Suppressor macrophage treated with lipopolysaccharide for 4 hours (primary cell): ENCODE data around the gene DUSP15.

Experiments used
- DNase-seq: peaks from one replicate; pipeline ENCODE4 v3.0.0-alpha.2; 2020

DUSP15 gene

DNA sequence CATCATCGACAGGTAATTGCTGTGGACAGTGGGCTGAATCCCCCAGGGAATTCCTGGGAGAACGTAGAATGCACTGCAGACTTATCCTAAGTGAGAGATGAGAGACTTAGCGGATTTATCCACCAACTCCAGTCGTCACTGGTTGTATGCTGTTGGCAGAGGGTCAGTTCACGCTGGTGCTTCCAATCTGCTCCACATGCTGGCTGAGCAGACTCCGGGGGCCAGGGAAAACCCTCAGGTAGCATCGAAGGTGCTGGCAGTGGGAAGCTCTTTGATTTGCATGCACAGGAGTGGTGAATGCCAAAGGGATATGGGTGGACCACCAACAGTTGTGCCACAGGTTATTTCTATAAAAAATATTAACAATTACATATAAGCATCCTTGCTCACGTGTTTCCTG lies 20.3 kb upstream of the DUSP15 start:
- DNase-seq, result no peak

DNA sequence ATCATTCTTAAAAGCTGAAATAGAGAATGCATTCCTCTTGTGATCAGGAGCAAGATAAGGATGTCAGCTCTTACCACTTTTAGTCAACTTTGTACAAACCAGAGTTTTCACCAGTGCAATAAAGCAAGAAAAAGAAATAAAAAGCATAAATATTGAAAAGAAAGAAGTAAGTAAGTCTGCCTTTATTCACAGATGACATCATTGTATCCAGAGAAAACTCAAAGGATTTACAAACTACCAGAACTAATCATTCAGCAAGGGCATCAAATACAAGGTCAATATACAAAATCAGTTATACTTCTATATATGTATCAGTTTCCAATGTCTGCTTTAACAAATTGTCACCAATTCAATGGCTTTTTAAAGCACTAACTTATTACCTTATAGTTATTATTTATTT lies 13.5 kb upstream of the DUSP15 start:
- no peak for DNase-seq

DNA sequence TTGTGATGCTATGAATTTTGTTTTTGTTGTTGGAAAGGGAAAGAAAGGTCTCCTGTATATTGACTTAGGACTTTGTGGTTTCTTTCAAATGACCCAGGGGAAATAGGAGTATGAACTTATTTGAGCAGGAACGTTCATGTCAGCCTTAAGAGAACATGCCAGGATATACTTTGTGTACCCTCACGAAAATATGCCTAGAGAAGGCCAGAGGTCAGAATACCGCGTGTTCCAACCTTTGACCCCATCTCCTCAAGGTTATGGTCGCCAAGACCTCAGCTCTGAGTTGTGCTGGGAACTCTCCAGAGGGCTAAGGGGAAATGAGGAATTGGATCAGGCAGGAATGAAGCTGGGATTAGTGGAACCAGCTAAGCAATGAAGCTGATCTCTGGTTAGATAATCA lies 11.6 kb upstream of the DUSP15 start:
- no peak for DNase-seq

DNA sequence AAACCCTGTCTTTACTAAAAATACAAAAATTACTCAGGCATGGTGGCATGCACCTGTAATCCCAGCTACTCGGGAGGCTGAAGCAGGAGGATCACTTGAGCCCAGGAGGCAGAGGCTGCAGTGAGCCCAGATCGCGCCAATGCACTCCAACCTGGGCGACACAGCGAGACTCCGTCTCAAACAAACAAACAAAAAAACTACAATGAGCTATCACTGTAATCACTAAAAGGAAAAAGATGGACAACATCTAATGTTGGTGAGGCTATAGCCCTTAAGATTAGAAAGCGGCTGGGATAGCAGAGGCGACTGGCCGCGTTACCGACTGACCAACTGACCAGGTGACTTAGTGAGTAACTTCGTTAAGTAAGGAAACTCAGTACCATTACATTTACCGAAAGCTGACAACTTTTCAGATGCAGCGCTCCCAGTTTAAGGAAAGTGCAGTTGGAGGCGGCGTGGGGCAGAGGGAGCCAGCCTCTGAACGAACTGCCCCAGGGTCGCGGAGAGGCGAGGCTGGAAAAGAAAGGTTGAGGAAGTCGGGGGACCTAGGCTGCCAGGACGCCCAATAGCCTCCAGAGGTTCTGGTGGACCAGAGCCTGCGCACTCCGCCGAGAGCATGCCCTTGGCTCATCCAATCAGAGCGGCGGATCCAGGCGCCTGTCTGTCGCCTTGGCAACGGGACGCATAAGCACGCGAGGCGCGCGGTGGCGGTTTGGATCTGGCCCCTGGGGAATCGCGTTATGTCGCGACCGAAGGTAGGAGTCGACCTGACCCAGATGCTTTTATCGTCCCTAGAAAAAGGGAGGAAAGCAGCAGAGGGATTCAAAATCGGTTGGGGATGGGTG lies 9.0 kb upstream of the DUSP15 start:
- DNase-seq, result peak; percentile 98

DNA sequence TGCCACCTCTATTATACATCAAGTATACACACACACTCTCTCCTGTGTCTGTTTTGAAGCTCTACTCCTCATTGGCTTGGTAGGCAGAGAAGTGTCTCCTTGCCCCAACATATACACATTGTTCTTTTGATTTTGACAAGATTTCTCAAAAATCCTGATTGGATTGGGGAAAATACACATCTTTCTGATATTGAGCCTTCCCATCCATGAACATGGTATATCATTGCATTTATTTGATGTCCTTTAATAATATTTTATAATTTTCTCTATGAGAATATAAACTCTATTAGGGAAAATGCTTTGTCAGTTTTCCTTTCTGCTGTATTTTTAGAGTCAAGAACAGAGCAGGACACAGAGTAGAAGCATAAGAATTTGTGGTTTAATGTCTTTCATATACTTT lies 7.4 kb upstream of the DUSP15 start:
- DNase-seq, result no peak

DNA sequence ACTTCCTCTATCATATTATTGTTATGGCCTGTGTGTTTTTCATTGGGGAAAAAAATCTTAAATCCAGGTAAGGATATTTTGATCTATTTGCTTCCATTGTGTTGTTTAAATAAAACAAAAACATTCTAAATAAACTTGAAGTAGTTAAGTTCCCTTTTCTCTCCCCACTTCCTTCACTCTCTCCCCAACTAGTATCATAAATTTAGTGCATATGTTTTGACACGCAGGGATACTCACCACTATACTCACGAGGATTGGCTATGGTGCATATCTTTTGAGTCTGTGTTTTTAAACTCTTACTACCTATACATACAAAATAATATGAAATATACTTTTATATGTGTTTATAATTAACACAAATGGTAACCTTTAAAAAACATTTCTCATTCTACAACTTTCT lies 5.3 kb upstream of the DUSP15 start:
- no peak for DNase-seq

DNA sequence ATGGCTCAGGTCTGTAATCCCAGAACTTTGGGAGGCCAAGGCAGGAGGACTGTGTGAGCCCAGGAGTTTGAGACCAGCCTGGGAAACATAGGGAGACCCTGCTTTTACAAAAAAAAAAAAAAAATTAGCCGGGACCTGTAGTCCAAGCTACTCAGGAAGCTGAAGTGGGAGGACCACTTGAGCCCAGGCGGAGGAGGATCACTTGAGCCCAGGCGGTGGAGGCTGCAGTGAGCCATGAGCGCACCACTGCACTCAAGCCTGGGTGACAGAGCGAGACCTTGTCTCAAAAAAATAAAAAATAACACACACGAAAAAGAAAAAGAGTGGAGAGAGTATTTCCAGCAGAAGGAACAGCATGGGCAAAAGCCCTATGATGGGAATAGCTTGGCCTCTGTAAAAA lies 2.1 kb upstream of the DUSP15 start:
- DNase-seq, result no peak

DNA sequence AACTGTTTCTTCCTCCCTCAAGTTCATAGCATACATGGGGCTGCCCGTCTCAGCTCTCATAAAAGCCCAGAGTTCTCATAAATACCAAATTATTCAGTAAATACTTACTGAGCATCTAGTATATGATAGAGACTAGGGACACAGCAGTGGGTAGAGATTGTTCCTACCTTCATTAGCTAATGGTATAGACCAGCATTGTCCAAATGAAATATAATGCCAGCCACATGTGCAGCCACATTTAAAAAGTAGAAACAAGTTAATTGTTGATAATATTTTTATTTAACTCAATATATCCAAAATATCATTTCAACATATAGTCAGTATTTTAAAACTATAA lies 1.3 kb upstream of the DUSP15 start:
- no peak for DNase-seq

DNA sequence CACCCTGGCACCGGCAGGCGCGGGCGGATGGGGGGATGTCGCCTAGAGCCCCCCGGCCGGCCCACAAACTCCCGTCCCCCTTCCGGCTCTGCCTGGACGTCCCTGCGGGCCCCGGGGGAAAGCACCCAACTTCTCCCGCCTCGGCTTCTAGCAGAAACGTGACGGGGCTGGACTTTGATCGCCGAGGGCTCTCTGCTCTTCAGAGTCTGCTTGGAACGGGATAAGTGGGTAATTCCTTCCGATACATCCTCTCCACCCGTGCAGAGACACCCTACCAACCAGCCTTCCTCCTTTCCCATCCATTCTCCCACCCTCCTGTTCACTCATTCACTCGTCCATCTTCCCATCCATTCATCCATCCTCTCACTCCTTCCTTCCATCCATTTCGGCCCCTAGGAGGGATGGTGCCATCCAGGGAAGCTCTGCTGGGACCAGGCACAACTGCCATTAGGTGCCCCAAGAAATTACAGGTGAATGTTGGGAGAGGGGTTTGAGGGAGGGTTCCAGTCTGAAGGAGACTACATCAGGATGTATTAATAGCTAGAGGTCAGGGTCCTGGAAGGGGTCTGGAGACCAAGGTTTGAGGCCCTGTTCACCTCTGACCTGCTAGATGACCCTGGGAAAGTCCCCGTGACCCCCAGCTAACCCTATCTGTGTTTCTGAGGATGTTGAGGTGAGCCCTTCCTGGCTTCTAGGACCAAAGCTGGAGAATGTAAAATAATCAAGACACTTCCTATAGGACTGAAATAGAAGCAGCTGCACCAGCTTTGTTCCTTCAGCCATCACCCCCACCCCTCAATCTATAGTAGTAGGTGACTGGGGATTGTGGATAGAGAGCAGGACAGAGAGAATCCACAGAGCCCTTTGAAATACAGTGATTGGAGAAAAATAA lies 645 bp upstream of the DUSP15 start:
- DNase-seq, result no peak

DNA sequence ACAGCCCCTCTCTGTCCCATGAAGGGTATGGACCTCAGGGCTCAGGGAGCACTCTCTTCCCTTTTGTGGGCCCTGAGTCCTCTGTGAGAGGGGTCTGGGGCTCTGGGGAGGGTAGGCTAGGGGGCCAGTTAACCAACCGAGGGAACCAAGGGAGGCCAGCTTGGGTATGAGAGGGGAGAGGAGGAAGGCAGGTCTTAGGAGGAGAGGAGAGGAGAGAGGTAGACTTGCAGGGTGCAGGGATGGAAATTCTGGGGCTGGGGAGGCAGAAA lies 720 bp downstream of the DUSP15 start:
- DNase-seq, result no peak

DNA sequence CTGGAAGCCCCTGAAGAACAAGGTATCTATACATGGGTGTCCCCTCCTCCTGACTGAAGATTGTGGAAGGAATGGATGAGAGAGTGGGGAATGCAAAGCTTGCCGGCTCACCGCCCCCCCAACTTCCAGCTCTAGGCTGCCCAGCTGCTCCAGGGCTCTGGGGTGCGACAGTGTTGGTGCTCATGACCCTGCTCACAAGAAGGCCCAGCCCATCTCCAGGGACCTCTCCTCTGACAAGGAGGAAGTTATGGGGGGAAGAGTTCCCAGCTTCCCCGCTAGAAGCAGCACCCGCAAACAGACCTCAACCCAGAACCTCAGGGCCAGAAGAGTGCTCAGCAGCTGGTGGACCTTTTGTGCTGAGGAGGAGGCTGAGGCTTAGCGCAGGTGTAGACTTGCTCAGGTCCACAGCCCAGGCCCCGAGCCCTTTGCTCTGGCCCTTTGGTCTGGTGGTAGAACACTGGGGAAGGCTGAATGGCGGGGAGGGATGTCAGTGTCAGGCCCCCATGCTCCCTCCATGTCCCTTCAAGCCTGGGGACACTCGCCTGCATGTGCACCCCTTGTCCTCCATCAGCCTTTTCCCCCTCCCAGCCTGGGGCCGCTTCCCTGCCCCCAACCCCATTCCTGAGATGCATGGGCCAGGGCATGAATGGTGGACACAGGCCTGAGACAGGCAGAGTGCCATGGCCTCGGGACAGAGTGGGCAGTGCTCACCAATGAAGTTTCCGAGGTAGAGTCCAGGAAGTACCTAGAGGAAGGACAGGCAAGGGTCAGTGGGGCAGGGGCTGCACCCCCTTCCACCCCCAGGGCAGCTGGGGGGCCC lies 1.3 kb downstream of the DUSP15 start:
- DNase-seq, result no peak

DNA sequence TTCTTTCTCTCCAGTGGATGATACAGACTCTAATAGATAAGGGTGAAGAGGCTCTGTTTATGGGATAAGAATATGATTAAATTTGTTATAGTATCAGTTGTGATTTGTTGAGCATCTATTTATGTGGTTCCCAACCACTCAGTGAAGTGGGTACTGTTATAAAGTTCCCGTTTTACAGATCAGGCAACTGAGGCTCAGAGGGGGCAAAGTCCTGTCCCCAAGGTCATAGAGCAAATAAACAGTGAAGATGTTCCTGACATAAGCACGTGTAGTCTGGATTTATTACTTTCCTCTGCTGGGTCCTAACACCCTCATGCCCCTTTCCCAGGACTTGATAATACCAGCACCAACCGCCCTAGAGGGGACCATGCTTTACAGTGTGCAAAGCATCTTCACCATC lies 4.1 kb downstream of the DUSP15 start:
- DNase-seq, result no peak

DNA sequence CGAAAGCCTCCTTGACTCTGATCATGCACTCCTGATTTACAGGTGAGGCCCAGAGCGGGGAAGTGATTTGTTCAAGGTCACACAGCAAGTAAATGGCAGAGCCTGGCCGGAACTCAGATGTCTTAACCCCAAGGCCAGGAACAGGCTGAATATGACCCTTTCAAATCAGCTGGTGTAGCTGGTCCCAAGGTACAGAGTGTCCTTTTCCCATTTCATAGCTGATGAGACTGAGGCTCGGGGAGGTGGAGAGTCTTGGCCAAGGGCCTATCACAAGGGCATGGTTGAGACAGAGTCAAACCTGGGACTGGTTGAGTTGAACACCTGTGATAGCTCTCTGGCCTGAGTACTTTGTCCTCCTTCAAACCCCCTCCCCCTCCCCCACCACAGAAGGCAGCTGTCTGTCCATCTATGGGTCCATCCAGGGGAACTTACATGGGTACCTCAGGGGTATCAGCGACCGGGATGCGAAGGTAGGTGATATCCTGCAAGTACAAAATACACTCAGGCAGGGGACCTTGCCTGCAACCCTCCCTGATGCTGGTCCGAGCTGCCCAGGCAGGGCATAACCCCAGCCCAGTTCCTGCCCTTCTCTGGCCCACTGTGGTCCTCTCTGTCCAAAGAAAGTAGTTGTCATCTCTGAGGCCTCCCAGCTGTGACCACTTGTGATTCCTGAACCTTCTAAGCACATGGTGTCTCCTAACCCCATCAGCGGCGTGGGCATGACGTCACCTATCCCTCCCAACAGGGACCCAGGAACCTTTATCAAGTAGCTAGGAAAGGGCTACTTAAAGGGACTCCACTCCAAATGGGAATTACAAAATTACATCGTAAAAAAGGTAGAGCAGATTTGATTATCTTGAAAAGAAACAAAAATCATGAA lies 5.6 kb downstream of the DUSP15 start:
- DNase-seq, result no peak

DNA sequence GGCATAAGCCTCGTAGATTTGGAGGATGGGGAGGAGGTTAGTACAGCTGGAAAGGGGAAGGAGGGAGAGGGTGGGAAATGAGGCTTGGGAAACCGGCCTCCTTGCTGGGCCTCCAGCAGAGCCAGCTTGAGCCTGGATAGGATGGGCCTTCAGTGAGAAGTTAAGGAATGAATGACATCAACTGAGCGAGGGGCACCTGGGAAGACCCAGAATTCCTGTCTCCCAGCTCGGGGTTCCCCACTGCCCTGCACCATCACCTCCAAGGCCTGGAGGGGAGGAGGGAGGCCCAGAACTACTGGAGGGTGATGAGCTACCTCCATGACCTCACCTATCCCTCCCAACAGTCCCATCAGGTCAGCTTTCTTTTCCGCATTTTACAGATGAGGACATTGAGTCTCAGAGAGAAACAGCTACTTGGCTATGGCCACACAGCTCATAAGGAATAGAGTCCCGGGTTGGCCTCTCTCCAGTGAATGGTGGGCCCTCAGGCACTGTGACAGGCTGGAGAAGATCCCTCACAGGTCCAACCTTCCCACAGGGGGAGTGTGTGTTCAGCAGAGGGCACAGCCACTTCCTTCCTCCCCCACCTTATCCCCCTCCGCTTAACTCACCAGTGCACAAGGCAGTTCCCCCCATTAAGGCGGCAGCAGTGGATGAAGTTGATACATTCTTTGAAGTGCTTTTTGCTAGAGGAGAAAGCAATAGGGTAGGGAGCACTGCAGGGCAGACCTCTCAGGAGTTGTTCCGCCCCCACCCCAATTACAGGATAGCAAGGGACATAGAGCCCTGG lies 6.8 kb downstream of the DUSP15 start:
- DNase-seq, result no peak

DNA sequence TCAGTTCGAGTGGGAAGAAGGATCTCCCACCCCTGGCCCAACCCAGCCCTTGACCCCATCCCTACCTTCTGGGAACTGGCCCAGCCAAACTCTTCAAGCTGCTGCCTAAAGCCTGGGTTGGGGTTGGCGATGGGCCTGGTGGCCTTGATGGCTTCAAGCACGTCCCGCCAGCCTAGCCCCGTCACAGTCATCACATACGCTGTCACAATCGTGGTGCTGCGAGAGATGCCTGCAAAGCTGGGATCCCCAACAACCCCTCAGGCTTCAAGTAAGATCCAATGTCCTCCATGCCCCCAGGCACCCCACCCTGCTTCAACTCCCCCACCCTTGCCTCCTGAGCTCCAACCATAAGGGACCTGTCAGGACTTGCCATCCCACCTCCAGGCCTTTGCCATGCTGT lies 7.8 kb downstream of the DUSP15 start:
- no peak for DNase-seq

DNA sequence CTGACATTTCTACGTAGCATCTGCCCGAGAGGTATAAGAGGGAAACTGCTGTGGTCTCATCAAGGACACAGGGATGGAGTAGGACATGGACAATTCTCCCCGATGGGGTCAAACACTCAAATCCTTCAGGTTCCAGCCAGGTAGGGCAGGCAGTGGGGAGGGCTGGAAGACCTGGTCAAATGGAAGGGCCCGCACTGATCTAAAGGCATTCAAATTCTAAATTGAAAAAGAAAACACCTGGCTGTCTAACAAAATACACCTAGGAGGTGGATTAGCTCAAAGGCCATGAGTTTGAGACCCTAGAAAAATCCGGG lies 8.2 kb downstream of the DUSP15 start:
- DNase-seq, result no peak

DNA sequence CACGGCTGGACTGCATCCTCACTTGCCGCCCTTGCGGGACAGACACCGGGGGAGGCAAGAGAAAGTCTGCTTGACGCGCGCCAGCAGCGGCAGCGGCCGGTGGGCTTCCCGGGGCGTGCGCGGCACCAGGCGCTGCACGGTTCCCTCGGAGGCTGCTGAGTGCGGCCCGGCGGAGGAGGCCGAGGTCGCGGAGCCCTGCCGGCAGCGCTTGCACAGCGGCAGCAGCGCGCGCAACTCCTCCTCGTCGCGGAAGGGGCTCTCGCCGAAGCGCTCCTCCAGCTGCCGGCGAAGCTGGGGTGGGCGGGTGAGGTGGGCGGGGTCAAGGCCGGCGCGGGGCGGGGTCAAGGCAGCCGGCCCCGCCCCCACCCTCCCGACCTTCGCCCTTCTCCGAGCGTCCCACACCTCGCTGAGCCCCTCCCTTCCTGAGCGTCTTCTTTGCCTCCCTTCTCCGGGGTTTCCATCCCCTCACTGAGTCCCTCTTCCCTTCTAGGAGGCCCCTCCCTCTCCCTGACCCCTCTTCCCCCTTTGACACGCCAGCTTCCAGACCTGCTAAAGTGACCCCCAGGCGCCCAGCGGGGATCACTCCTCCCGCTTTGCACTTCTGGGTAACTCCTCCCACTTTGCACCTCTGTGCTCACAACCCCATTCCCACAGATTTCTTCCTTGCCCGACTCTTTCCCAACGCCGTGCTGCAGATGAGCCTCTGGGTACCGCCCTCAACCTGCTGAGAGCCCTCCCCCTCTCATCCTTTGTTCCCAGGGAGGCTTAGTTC lies 8.8 kb downstream of the DUSP15 start:
- DNase-seq, result peak; percentile 75

DNA sequence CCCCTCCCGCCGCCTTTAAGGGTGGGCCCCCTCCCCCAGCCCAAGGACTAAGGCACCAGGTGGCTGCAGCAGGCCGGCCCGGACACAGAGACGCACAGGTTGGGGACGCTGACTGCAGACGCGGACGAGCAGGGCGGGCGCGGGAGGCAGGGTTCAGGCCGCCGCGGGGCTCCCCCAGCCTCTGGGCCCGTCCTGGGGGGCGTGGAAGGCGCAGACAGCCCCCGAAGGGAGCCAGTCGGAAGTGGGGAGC lies 9.3 kb downstream of the DUSP15 start:
- DNase-seq, result no peak

DNA sequence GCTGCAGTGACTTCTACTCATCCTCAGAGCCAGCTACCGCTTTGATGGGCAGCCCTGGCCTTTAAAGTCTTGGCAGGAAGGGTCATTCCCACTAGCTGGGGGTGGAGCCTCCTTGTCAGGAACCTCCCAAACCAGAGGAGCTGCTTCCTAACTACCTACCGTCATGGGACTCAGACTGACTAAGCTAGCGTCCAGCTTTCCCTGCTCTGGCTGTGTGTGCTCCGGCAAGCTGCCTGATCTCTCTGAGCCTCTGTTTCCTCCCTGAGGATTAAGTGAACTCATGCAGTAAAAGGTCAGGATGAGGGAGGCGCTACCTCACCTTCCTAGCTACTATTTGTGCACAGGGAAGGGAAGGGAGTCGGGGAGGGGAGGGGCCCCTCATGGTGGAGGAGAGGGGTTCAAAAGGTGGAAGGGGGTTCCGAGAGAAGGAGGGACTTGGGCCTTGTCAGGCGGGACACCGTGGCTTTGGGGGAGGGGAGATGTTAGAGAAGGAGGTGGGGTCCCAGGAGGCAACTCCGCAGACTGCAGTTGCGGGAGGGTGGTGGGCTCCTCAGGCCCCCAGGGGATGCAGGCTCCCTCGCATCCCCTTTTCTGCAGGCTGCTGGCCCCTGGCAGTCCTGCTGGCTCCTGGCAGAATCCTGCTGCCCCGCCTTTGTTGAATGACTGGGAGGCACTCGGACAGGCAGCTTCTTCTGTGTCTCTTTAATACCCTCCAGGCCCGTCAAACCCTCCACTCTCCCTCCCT lies 9.8 kb downstream of the DUSP15 start:
- DNase-seq, result no peak

DNA sequence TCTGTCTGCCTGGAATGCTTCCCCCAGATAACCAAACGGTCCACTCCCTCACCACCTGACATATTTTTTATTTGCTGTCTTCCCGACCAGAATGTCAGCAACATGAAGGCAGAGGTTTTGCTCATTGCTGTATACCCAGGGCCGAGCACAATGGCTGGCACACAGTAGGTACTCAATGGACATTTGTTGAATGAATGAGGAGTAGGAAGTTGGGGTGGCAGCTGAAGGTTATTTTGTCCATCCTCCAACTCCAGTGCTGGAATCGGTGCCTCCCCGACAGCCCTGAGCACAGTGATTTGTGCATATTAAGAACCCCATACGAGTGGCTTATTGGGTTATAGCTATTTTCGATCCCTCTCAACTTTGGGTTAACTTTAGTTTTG lies 10.3 kb downstream of the DUSP15 start:
- no peak for DNase-seq
